GM23338 (cell line): ENCODE measurements around the gene ATG2A. TPM values are rescaled to one million over a fixed set of nuclear protein-coding genes. Genes with fewer than 3 reads are reported as not detected.
A peak's percentile ranks its signal among the peaks of the same experiment; 100 is the strongest.

Experiments
- ATAC-seq: fragments of 200-7000 bp; cut with Tn5 transposase; 3 replicates; pipeline ENCODE4 v1.9.1; 2020
- DNase-seq: peaks from one replicate; pipeline ENCODE4 v3.0.0-alpha.2; 2015; ENCODE audit warnings: low spot score
- H2AFZ ChIP-seq: fragments of 200-600 bp; sonication (generic); 2 replicates; pipeline ENCODE4 v1.8.0; 2016; ENCODE audit warnings: antibody characterized with exemption, mild to moderate bottlenecking, moderate library complexity
- H3F3A ChIP-seq: fragments of 200-600 bp; sonication (generic); replicated peaks from 2 replicates; pipeline ENCODE4 v1.8.0; 2017; ENCODE audit warnings: antibody characterized with exemption, mixed run types, low read depth
- H3K27ac ChIP-seq: fragments of 200-600 bp; sonication (generic); 2 replicates; pipeline ENCODE4 v1.6.1; 2016; ENCODE audit warnings: low read depth
- H3K27me3 ChIP-seq: fragments of 200-600 bp; sonication (generic); 2 replicates; pipeline ENCODE4 v1.8.0; 2016; ENCODE audit warnings: mild to moderate bottlenecking, mixed run types, moderate library complexity; ENCODE audit not compliant: insufficient read depth
- H3K36me3 ChIP-seq: fragments of 200-600 bp; sonication (generic); 2 replicates; pipeline ENCODE4 v1.8.0; 2016; ENCODE audit warnings: mild to moderate bottlenecking; ENCODE audit not compliant: insufficient read depth
- H3K4me1 ChIP-seq: fragments of 200-600 bp; sonication (generic); 2 replicates; pipeline ENCODE4 v1.8.0; 2016; ENCODE audit warnings: mild to moderate bottlenecking, moderate library complexity; ENCODE audit not compliant: insufficient read depth
- H3K4me2 ChIP-seq: fragments of 200-600 bp; sonication (generic); 2 replicates; pipeline ENCODE4 v1.7.1; 2017; ENCODE audit warnings: mixed run types
- H3K4me3 ChIP-seq: fragments of 200-600 bp; sonication (generic); 2 replicates; pipeline ENCODE4 v1.6.1; 2016; ENCODE audit warnings: mixed run types
- H3K79me2 ChIP-seq: fragments of 200-600 bp; sonication (generic); replicated peaks from 2 replicates; pipeline ENCODE4 v1.8.0; 2017; ENCODE audit warnings: mild to moderate bottlenecking; ENCODE audit not compliant: insufficient read depth
- H3K9me2 ChIP-seq: fragments of 200-600 bp; sonication (generic); 2 replicates; pipeline ENCODE4 v1.8.0; 2017; ENCODE audit not compliant: insufficient read depth
- H4K20me1 ChIP-seq: fragments of 200-600 bp; sonication (generic); replicated peaks from 2 replicates; pipeline ENCODE4 v1.8.0; 2017; ENCODE audit warnings: mild to moderate bottlenecking; ENCODE audit not compliant: insufficient read depth
- H3K27ac Mint-ChIP-seq: 2 replicates; pipeline ENCODE4 v1.8.0; 2020; ENCODE audit warnings: inconsistent platforms, mild to moderate bottlenecking, moderate library complexity, mixed read lengths
- H3K27me3 Mint-ChIP-seq: 3 replicates; pipeline ENCODE4 v1.8.0; 2022; ENCODE audit warnings: low read depth, mild to moderate bottlenecking, moderate library complexity, mixed read lengths, inconsistent platforms; ENCODE audit not compliant: insufficient read depth, poor library complexity
- H3K36me3 Mint-ChIP-seq: 3 replicates; pipeline ENCODE4 v1.8.0; 2021; ENCODE audit warnings: low read depth, mild to moderate bottlenecking, inconsistent platforms, moderate library complexity, mixed read lengths
- H3K4me1 Mint-ChIP-seq: 3 replicates; pipeline ENCODE4 v1.8.0; 2020; ENCODE audit warnings: mild to moderate bottlenecking, inconsistent platforms, mixed read lengths
- H3K4me3 Mint-ChIP-seq: 3 replicates; pipeline ENCODE4 v1.8.0; 2021; ENCODE audit warnings: moderate library complexity, mild to moderate bottlenecking, inconsistent platforms, mixed read lengths
- H3K9me3 Mint-ChIP-seq: 3 replicates; pipeline ENCODE4 v1.8.0; 2020; ENCODE audit warnings: moderate library complexity, mild to moderate bottlenecking, inconsistent platforms, mixed read lengths
- CTCF ChIP-seq, 2 experiments: fragments of 200-600 bp in 1 of 2; sonication (generic) in 1 of 2; conservative IDR thresholded peaks; 2 replicates each; pipeline versions ENCODE4 v1.5.1 to v1.6.1; 2016 to 2017; ENCODE audit warnings: antibody characterized with exemption in 2 of 2, low read depth in 2 of 2, mild to moderate bottlenecking in 2 of 2, moderate library complexity in 1 of 2
- EZH2 ChIP-seq: fragments of 200-600 bp; sonication (generic); IDR thresholded peaks from one replicate; pipeline ENCODE4 v1.8.0; 2017; ENCODE audit warnings: antibody characterized with exemption, mild to moderate bottlenecking, low read depth; ENCODE audit not compliant: unreplicated experiment
- POLR2AphosphoS5 ChIP-seq: IDR thresholded peaks from 2 replicates; pipeline ENCODE4 v1.6.1; 2016; ENCODE audit warnings: antibody characterized with exemption, low read depth
- ZNF114 ChIP-seq: fragments of 250-450 bp; sonication (Bioruptor Pico); IDR thresholded peaks from 2 replicates; pipeline ENCODE4 v1.5.0; 2020; ENCODE audit warnings: mild to moderate bottlenecking, moderate library complexity
- polyA plus RNA-seq: library from polyadenylated mRNA; unstranded; fragments of >200 nt; fragmentation: Nextera tagmentation; extraction: Ambion mirVana; gene quantifications from 2 replicates; pipeline ENCODE4 v1.2.1, GENCODE V29; 2016
- total RNA-seq: library from RNA; depleted of rRNA; stranded (reverse); fragments of >200 nt; shearing (Covaris generic); gene quantifications from 2 replicates; pipeline ENCODE4 v1.2.3, GENCODE V29; 2014

Gene ATG2A
- total and polyA plus RNA-seq, 2 experiments from 2014 or later = 8.7 to 31.7 TPM

- no peak for ATAC-seq
- DNase-seq = no peak
- Histone ChIP-seq H3K27me3 (no peaks in the 10 kb centered on the region), H3K4me1 (no peaks in the 10 kb centered on the region), H3K27ac (no peak overlapping the region), H2AFZ (no peak overlapping the region), H4K20me1 (no peaks in the 10 kb centered on the region), H3K9me2 (no peaks in the 10 kb centered on the region), H3K4me3 (no peak overlapping the region), H3K79me2 (no peaks in the 10 kb centered on the region), H3K4me2 (no peak overlapping the region), H3K36me3 (no peaks in the 10 kb centered on the region), H3F3A (no peaks in the 10 kb centered on the region)
- TF ChIP-seq ZNF114 = no peak
- no peaks in the 10 kb centered on the region; the same call in 2 of the 3 replicates for H3K36me3 Mint-ChIP-seq
- H3K9me3 Mint-ChIP-seq = no peaks in the 10 kb centered on the region
- no peak overlapping the region for H3K27ac Mint-ChIP-seq
- H3K27me3 Mint-ChIP-seq = peaks cover 19% of the 10 kb centered on the region
- peaks cover 5% of the 10 kb centered on the region for H3K4me1 Mint-ChIP-seq
- no peak overlapping the region for H3K4me3 Mint-ChIP-seq
Observed at GRCh38 chr11:64894812-64895452, 22.1 kb downstream of the ATG2A start.

- H3K4me2 ChIP-seq = no peak overlapping the region
- H3K27me3 ChIP-seq = no peaks in the 10 kb centered on the region
- peak; percentile 93 for DNase-seq
- Mint-ChIP-seq H3K9me3 (no peaks in the 10 kb centered on the region), H3K4me3 (no peak overlapping the region), H3K36me3 (no peaks in the 10 kb centered on the region; the same call in 2 of the 3 replicates), H3K27ac (no peak overlapping the region), H3K27me3 (peaks cover 17% of the 10 kb centered on the region), H3K4me1 (peaks cover 6% of the 10 kb centered on the region)
- no peak overlapping the region for H3K27ac ChIP-seq
- no peaks in the 10 kb centered on the region for H3K4me1 ChIP-seq
- TF ChIP-seq CTCF (conservative IDR thresholded peaks at IDR 0.05; ENCODE audit: low read depth in 2 of 2) = peak; percentile 82 to 100
- TF ChIP-seq POLR2AphosphoS5 = no peak
- ATAC-seq = peak; percentile 95
- H3K9me2 ChIP-seq = no peaks in the 10 kb centered on the region
- H3K4me3 ChIP-seq = no peak overlapping the region
- no peaks in the 10 kb centered on the region for H4K20me1 ChIP-seq
- H3F3A ChIP-seq = no peaks in the 10 kb centered on the region
- H2AFZ ChIP-seq = no peak overlapping the region
- no peaks in the 10 kb centered on the region for H3K36me3 ChIP-seq
- no peaks in the 10 kb centered on the region for H3K79me2 ChIP-seq
Observed at GRCh38 chr11:64894070-64894811, 22.8 kb downstream of the ATG2A start.

- no peak overlapping the region for H3K4me3 ChIP-seq
- H3K36me3 Mint-ChIP-seq = no peaks in the 10 kb centered on the region; the same call in 2 of the 3 replicates
- DNase-seq (no peak), ATAC-seq (peak; percentile 14)
- peaks cover 16% of the 10 kb centered on the region for H3K27me3 Mint-ChIP-seq
- no peaks in the 10 kb centered on the region for H4K20me1 ChIP-seq
- no peak for TF ChIP-seq POLR2AphosphoS5
- no peak for TF ChIP-seq ZNF114
- TF ChIP-seq EZH2 = no peak
- no peaks in the 10 kb centered on the region for H3K27me3 ChIP-seq
- no peaks in the 10 kb centered on the region for H3K9me3 Mint-ChIP-seq
- no peak overlapping the region for H3K4me2 ChIP-seq
- no peak overlapping the region for H2AFZ ChIP-seq
- no peaks in the 10 kb centered on the region for H3K36me3 ChIP-seq
- H3F3A ChIP-seq = no peaks in the 10 kb centered on the region
- 0 out of 2 replicates have a peak, but pooled peaks cover 4% of the 10 kb centered on the region for H3K4me1 ChIP-seq
- H3K27ac Mint-ChIP-seq = no peak overlapping the region
- H3K79me2 ChIP-seq = no peaks in the 10 kb centered on the region
- H3K4me3 Mint-ChIP-seq = no peak overlapping the region
- peaks cover 11% of the 10 kb centered on the region for H3K4me1 Mint-ChIP-seq
- no peak overlapping the region for H3K27ac ChIP-seq
- H3K9me2 ChIP-seq = no peaks in the 10 kb centered on the region
Observed at GRCh38 chr11:64893194-64894069, 23.6 kb downstream of the ATG2A start.
